Progenitor cell of endocrine pancreas (in vitro differentiated cells): ENCODE measurements around the gene SYNGR2. TPM values are rescaled to one million over a fixed set of nuclear protein-coding genes. Genes with fewer than 3 reads are reported as not detected.

Experiments used
- DNase-seq: peaks from one replicate; pipeline ENCODE4 v3.0.0; 2021; ENCODE audit warnings: low spot score; ENCODE audit not compliant: unreplicated experiment
- H3K27ac Mint-ChIP-seq: 2 replicates; pipeline ENCODE4 v1.8.0; 2021; ENCODE audit warnings: mild to moderate bottlenecking, moderate library complexity, mixed read lengths
- H3K27me3 Mint-ChIP-seq: 2 replicates; pipeline ENCODE4 v1.8.0; 2021; ENCODE audit warnings: mixed read lengths
- H3K36me3 Mint-ChIP-seq: 2 replicates; pipeline ENCODE4 v1.8.0; 2022; ENCODE audit warnings: mixed read lengths; ENCODE audit not compliant: insufficient read depth
- H3K4me1 Mint-ChIP-seq: 2 replicates; pipeline ENCODE4 v1.8.0; 2021; ENCODE audit warnings: low read depth, mixed read lengths
- H3K4me3 Mint-ChIP-seq: 2 replicates; pipeline ENCODE4 v1.8.0; 2021; ENCODE audit warnings: low read depth, mild to moderate bottlenecking, moderate library complexity, mixed read lengths
- H3K9me3 Mint-ChIP-seq: 2 replicates; pipeline ENCODE4 v1.8.0; 2021; ENCODE audit warnings: low read depth, mixed read lengths
- total RNA-seq: library from RNA; stranded (reverse); gene quantifications from 2 replicates; pipeline ENCODE4 v1.2.1, GENCODE V29; 2021
- TF ChIP-seq, protein P1 (sequence below): fragments of 200-600 bp; sonication (generic); IDR thresholded peaks from one replicate; pipeline ENCODE4 v1.5.0; 2021; ENCODE audit warnings: antibody characterized with exemption, mild to moderate bottlenecking; ENCODE audit not compliant: unreplicated experiment

SYNGR2 gene
- total RNA-seq, 1 donor from 2014 or later = 51.5 TPM

DNA sequence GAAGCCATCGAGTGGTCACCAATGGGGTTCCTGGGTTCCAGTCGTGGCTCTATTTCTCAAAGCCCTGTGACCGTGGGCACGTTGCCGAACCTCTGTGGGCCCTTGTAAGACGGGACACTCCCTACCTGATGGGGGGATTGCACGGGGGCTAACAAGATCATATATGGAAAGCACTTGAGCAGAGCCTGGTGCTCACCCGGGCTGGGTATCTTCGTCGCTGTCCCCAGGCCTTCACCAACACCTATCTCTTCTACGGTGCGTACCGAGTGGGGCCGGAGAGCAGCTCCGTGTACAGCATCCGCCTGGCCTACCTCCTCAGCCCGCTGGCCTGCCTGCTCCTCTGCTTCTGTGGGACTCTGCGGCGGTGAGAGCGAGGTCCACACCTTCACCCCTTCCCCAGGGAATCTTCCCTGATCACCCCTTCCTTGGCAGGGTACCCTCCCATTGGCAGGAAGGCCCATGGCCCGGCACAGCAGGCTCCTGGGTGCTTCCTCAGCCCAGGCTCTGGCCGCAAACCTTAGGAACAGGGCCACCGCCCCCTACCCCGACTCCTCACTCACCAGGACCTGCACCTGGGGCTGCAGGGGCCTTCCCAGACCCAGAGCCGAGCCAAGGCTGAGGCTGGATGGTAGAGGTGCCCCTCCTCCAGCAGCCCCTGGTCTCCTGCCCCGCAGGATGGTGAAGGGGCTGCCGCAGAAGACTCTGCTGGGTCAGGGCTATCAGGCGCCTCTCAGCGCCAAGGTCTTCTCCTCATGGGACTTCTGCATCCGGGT lies 35.0 kb upstream of the SYNGR2 start:
- Mint-ChIP-seq H3K9me3 (no peaks in the 10 kb centered on the region), H3K27ac (no peak overlapping the region), H3K27me3 (peaks cover 27% of the 10 kb centered on the region), H3K4me3 (no peak overlapping the region), H3K36me3 (no peaks in the 10 kb centered on the region), H3K4me1 (peaks cover 3% of the 10 kb centered on the region)
- TF ChIP-seq, protein P1, sequence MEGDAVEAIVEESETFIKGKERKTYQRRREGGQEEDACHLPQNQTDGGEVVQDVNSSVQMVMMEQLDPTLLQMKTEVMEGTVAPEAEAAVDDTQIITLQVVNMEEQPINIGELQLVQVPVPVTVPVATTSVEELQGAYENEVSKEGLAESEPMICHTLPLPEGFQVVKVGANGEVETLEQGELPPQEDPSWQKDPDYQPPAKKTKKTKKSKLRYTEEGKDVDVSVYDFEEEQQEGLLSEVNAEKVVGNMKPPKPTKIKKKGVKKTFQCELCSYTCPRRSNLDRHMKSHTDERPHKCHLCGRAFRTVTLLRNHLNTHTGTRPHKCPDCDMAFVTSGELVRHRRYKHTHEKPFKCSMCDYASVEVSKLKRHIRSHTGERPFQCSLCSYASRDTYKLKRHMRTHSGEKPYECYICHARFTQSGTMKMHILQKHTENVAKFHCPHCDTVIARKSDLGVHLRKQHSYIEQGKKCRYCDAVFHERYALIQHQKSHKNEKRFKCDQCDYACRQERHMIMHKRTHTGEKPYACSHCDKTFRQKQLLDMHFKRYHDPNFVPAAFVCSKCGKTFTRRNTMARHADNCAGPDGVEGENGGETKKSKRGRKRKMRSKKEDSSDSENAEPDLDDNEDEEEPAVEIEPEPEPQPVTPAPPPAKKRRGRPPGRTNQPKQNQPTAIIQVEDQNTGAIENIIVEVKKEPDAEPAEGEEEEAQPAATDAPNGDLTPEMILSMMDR = no peak
- no peak for DNase-seq

DNA sequence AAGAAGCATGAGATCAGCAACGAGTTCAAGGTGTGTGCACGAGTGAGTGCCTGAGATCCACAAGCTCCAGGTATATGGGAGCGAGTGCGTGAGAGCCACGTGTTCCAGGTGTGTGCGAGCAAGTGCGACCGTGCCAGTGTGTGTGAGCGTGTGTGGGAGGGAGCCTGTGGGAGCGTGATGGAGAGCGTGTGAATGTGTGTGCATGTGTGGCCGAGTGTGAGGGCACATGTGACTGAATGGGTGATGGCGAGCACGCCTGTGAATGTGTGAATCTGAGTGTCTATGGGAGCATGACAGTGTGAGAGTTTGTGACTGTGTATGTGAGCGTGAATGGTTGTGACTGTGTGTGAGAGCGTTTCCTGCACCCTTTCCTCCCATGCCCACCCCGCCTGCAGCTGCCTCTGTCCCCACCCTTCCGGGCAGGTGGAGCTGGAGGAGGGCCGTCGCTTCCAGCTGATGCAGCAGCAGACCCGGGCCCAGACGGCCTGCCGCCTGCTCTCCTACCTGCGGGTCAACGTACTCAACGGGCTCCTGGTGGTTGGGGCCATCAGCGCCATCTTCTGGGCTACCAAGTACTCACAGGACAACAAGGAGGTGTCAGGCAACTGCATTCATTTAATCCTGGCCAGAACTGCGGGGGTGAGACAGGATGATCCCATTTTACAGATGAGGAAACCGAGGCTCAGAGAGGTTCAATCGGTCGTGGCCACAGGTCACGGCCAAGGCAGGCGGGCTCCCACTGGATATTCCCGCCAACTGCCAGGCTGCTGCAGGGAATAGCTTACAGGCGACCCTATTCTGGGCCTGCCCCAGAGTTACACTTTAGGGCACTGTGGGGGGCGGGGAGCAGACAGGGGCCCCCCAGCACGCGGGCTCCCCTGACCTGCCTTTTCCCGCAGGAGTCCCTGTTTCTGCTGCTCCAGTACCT lies 34.1 kb upstream of the SYNGR2 start:
- DNase-seq = peak; percentile 39
- H3K9me3 Mint-ChIP-seq = no peaks in the 10 kb centered on the region
- no peak overlapping the region for H3K27ac Mint-ChIP-seq
- H3K27me3 Mint-ChIP-seq = peaks cover 30% of the 10 kb centered on the region
- H3K36me3 Mint-ChIP-seq = no peaks in the 10 kb centered on the region
- TF ChIP-seq, protein P1 = peak; percentile 59
- H3K4me1 Mint-ChIP-seq = peaks cover 2% of the 10 kb centered on the region
- H3K4me3 Mint-ChIP-seq = no peak overlapping the region

DNA sequence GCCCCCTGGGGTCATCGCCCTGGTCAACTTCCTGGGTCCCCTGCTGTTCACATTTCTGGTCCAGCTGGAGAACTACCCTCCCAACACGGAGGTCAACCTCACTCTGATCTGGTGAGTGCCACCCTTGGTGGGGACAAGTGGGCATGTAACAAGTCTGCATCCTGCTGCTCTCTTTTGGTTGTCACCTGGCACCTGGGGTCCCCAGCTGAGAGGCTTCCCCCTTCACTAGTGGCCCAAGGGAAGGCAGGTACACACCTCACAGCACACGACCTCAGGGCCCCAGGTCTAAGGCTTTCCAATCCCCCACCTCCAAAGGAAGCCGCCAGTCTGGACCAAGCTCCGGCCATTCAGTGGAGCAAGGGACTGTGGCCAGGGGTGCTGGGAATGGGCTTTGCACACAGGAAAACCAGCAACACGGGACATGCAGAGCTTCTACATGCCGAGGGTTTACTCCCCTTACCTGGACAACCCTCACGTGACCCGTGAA lies 33.4 kb upstream of the SYNGR2 start:
- no peak overlapping the region for H3K4me3 Mint-ChIP-seq
- TF ChIP-seq, protein P1 = no peak

DNA sequence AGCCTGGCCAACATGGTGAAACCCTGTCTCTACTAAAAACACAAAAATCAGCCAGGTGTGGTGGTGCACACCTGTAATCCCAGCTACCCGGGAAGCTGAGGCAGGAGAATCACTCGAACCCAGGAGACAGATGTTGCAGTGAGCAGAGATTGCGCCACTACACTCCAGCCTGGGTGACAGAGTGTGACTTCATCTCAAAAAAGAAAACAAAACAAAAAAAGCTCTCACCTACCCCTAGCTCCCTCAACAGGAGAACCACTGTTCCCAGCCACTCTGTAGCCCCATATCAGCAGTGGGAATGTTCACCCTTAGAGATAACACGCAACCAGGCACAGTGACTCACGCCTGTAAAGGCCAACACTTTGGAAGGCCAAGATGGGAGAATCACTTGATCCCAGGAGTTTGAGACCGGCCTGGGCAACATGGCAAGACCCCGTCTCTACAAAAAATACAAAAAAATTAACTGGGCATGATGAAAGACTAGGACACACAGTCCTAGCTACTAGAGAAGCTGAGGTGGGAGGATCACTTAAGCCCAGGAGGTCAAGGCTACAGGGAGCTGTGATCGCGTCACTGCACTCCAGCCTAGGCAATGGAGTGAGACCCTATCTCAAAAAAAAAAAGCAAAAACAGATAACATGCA lies 32.4 kb upstream of the SYNGR2 start:
- Mint-ChIP-seq H3K9me3 (no peaks in the 10 kb centered on the region), H3K36me3 (no peaks in the 10 kb centered on the region), H3K27ac (peak overlapping the region; percentile 27), H3K4me3 (no peak overlapping the region), H3K27me3 (peaks cover 25% of the 10 kb centered on the region), H3K4me1 (peaks cover 2% of the 10 kb centered on the region)
- no peak for DNase-seq
- TF ChIP-seq, protein P1 = no peak

More for the DNA sequence above, 33.4 kb upstream of the SYNGR2 start:
- Mint-ChIP-seq H3K27ac (no peak overlapping the region), H3K9me3 (no peaks in the 10 kb centered on the region), H3K36me3 (no peaks in the 10 kb centered on the region), H3K4me1 (peaks cover 2% of the 10 kb centered on the region), H3K27me3 (peaks cover 28% of the 10 kb centered on the region)
- no peak for DNase-seq
